Endometrium (tissue), 2 donors: ENCODE results near the gene NEURL2.
"Not testable (repeated sequence)": the region's sequence is repeated elsewhere in the genome, so short reads cannot be mapped to it uniquely, and the experiment has no call there.

Experiments
- FAIRE-seq: peaks from 2 replicates; lab custom pipeline; 2012; peaks lifted over from hg19 to GRCh38; lab: Jason Lieb, UNC
- donor health status: control.
- donor health status: control.

The NEURL2 gene

DNA sequence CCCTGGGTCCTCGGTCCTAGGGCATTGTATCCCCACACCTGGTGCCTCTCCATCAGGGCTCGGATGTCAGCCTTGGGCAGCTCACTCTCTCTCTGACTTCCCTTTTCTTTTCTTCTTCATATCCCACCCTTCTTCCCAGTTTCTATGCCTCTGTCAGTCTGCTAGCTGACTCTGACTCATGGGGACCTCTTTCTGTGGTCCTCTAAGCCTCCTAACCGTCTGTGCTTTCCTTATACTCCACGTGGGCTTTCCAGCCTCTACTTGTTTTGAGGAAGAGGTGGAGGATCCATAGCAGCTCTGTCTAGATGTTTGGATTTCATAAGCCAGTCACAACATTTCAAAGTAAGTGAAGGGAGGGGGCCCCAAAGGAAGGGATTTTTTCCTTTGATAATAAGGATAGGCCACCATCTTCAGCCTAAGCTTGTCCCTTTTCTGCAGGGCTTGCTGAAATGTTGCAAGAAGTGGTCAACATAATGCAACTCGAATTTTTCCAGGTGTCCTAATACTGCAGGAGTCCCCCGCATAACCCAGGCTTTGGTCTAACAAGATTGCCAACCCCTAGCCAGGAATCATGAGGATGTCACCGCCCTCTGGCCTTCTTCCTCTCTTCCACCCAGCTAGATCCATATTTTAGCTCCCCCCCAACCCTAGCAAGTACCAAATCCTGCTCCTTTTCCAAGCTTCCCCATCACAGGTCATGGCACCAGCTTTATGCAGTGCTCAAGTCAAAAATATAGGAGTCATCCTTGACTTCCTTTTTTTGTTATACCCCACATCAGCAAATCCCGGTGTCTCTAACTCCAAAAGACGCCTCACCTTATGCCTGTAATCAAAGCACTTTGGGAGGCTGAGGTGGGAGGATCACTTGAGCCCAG is 29.7 kb upstream of the NEURL2 start:
- no peak for FAIRE-seq

DNA sequence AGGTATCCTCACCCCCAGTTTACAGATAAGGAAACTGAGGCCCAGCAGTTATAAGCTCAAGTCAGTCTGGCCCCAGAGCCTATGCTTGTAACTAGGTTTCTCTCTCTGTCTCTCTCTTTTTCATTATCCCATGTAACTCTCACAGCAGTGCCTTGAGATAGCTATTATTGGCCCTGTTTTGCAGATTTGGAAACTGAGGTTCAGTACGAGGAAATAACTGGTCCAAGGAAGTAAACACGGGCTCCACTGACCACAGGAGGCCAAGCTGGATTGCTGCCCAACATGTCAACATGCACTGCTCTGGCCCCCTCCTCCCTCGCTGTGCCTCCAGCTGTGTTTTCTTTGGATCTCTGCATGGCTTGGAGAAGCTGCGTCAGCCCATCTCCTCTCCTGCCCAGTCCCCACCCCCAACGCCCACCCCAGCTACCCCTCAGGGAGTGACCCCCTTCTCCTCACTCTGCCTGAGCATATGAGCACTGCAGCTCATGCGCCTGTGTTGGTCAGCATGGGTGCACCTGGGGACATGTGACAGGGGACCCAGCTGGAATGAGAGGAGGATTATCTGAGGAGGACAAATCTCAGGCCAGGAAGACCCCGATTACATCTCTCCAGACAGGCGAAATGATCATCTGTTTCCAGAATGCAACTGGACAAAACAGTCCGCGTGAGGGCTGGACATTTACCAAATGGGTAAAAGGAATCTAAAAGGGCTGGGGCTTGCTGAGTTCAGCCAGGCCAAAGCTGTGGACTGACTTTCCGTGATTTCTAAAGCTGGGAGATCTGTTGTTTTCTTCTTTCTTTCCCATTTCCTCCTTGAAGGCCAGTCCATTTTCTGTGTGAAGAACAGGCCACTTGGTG is 28.8 kb upstream of the NEURL2 start:
- FAIRE-seq: no peak

DNA sequence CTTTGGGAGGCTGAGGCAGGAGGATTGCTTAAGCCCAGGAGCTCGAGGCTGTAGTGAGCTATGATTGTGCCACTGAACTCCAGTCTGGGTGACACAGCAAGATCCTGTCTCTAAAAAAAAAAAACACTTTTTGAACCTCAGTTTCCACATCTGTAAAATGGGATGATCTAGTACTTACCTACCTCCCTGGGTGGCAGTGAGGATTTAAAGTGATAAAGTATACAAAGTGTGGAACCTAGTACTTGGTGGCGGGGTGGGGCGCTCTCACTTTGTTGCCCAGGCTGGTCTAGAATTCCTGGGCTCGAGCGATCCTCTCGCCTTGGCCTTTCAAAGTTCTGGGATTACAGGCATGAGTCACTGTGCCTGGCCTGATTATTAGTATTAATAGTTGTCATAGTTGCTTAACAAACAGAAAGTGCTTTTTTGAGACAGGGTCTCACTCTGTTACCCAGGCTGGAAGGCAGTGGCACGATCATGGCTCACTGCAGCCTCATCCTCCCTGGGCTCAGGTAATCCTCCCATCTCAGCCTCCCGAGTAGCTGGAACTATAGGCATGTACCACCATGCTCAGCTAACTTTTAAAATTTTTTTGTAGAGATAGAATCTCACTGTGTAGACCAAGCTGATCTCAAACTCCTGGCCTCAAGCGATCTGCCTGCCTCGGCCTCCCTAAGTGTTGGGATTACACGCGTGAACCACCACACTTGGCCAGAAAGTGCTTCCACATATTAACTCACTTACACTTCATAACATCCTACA is 27.9 kb upstream of the NEURL2 start:
- no peak for FAIRE-seq

DNA sequence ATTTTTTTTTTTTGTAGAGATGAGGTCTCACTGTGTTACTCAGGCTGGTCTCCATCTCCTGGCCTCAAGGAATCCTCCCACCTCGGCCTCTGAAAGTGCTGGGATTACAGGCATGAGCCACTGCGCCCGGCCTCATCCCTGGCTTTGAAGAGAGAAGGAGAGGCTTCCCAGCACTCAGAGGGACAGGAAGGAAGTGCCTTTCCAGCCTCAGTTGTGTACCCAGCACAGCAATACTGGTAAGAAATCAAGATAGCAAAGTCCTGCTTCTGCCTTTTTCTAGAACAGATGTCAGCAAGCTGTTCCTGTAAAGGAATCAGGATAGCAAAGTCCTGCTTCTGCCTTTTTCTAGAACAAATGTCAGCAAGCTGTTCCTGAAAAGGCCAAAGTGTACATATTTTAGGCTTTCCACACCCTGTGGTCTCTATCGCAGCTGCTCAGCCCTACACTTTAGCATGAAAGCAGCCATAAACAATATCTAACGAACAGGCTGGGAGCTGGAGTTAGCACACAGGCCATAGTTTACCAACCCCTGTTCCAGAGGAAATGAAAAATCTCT is 27.3 kb upstream of the NEURL2 start:
- FAIRE-seq: no peak

DNA sequence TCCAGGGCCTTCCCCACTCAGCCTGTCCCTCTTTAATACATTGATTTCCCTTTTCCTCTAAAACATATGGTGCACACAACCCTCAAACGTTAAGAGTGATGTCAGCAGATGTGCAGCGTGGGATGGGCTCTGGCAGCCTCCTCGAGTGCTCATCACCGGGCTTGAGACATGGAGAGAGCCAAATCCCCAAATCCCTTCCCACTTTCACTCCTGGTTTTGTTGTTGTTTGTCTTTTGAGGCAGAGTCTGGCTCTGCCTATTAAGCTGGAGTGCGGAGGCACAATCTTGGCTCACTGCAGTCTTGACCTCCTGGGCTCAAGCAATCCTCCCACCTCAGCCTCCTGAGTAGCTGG is 26.8 kb upstream of the NEURL2 start:
- FAIRE-seq: no peak

DNA sequence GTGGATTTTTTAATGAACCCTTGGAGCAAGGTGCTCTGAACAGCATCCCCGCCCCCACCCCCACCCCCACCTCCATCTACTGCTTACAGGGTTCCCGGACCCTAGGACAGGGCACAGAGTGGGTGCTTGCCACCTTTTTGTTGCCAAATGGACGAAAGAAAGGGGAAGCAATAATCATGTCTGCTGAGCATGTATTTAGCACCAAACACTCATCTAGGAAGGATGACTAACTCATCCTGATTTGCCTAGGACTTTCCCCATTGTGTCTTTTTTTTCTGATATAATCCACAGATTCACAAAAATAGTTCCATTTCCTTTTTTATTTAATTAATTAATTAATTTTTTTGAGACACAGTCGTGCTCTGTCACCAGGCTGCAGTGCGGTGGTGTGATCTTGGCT is 22.1 kb upstream of the NEURL2 start:
- no peak for FAIRE-seq

DNA sequence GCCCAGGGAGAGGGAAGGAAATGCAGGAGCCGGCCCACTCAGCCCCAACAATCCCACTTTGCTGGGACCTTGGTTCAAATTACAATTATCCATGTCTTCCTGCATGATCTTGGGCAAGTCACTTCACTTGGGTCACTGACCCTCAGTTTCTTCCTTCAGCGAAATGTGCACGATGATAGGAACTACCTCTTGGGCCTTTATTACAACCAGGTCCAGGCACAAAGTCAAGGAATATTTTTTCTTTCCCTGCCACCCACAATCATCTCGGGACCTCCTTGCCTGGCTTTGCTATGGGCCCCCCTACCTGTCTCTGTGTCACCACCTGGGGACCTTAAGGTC is 21.3 kb upstream of the NEURL2 start:
- no peak for FAIRE-seq

DNA sequence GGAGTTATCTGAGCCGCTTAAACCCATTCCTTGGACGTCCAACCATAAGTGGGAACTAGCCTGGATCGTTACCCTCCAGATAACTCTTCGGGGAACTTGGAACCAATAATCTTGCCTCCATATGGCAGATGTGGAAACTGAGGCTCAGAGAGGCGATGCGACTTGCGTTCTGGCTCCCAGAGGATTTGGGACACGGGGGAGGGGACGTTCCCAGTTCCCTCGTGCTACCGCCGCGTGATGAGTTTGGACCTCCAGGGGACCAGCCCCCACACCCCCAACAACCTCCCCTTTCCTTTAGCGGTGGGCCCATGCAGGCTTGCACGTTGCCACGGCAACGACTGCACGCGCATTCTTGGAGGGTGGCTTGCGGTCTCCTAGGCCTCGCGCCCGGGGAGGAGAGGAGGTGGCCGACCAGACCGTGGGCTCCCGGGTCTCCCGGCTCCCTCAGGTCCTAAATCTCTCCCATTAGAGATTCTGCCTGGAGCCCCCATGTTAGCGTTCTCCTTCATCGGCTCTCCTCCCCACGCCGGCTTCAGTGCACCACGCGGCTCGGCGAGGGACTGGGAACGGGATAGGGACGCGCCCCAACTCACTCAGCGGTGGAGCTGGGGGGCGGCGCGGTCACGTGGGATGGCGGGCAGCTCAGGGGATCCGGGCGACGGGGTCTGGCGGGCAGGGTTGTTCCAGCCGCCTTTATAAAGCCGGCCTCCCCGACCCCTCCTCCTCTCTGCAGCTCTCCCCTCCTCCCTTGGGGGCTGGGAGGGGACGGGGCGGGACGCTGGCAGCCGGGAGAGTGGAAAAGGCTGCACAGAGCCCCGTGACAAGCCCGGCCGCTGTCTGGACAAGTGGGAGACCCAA is 20.7 kb upstream of the NEURL2 start, which contains the start of gene PLTP:
PLTP (minus strand) TSS at position 670 of the 858 bp plus-strand sequence. CDS start 703 bp downstream, outside the sequence.
- FAIRE-seq: no peak

DNA sequence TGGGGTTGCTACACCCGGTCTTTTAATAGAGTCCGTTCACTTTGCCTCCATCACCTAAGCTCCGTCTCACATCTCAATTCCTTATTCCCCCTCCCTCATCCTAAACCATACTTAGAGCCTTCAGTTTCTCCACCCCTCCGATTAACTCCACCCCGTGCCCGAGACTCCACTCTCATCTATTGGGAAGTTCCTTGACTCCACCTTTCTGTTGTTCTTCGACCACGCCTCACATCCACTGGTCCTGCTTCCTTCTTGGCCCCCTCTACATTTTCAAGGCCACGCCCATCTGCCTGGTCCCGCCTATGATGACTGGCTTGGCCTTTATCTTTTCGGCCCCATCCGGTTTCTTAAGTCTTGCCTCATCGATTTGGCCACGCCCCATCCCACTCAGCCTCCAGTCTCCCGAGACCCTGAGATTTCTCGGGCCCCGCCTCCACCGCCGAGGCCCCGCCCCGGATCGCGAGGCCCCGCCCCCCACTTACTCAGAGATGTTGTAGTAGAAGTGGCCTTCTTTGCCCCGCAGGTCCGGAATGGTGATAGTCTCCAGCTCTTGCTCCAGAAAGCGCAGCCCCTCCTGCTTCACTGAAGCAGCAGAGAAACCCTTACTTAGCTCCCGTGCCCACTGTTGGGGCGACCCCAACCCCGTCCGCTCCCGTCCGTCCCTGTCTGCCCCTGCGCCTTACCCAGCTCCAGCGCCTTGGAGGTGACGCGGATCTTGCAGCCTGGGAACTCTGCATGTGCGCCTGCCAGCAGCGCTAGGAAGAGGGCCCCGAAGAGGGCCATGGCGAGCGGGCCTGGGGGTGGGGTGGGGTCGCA is 19.9 kb upstream of the NEURL2 start:
- FAIRE-seq: peak; percentile 72

DNA sequence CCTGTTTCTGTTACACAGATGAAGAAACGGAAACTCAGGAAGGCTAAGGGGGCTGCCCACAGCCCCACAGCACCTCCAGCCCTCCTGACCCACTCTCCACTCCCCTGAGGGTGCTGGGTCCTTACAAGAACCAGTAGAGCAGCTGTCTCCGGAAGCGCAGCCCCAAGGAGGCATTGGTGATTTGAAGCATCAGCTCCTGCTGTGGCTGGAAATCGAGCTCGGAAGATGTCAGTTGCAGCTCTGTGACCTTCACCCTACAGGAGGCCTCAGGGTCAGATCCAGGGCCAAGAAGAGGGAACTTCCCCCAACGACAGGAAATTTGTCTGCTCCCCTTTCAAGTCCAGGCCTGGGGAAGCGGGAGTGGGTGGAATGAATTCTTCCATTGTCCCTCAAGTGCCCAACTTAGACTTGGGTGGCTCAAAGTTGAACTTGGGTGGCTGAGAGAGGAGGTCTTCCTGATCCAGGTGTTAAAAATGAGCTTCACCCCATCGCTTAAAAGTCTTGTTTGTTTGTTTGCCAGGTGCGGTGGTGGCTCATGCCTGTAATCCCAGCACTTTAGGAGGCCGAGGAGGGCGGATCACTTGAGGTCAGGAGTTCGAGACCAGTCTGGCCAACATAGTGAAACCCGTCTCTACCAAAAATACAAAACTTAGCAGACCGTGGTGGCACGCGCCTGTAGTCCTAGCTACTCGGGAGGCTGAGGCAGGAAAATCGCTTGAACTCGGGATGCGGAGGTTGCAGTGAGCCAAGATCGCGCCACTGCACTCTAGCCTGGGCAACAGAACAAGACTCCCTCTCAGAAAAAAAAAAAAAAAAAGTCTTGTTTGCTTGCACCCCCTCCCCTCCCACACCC is 19.0 kb upstream of the NEURL2 start:
- FAIRE-seq: no peak

DNA sequence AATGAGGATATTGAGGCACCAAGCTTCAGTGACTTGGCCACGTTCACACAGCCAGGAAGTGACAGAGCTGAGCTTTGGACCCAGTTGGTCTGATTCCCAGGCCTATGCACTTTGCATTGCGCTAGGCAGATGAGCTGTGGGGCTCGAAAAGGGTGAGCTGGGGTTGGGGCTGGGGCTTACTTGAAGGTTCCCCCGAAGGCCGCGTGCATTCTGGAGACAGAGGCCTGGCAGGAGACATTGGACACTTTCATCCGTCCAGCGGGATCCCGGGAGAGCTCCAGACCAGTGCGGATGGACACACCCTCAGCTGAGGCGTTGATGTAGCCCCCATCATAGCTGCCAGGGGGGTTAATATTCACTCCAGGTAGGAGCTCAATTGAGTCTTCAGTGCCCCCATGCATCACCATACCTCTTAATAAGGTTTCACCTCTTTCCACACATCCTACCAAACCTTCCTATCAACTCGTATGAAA is 18.4 kb upstream of the NEURL2 start:
- FAIRE-seq: no peak

DNA sequence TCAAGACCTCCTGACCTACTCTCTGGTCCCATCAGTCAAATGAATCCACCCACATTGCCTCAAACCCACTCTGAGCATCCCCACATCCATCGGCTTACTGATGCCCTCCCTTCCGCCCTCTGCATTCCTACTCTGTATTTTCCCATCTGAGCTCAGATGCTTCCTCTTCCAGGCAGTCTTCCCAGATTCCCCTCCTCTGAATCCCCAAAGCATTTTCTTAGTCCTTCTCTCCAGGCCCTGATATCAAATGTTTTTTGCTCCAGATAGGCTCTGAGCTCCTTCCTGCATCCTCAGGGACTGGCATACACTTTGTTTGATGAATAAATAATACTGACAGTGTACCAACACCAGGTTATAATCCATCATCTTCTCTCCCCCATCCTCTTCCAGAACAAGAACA is 17.1 kb upstream of the NEURL2 start:
- no peak for FAIRE-seq

DNA sequence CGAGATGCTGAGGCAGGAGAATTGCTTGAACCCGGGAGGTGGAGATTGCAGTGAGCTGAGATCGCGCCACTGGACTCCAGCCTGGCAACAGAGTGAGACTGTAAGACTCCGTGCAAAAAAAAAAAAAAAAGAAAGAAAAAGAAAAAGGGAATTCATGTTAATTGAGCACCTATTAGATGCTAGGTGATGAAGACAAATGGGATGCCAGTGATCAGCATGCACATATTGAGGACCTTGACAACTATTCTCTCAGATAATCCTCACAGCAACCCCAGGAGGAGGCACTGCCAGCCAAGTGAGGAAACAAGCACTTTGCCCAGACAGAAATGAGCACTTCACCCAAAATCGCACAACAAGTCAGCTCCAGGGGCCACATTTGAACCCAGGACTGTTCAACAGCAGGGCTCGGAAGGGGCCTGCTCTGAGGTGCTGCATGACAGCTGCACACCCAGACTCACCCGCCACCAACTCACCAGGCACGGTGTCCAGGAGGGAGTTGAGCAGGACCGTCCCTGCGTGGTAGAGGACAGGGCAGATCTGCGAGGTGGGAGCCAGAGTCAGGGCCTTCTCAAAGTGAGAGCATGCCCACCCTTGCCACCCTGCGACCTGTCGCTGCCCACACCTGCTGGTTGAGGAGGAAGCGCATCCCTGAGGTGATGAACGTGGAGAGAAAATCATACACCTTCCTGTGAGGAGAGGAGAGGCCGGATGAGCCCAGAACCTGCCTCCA is 16.4 kb upstream of the NEURL2 start:
- FAIRE-seq: no peak

DNA sequence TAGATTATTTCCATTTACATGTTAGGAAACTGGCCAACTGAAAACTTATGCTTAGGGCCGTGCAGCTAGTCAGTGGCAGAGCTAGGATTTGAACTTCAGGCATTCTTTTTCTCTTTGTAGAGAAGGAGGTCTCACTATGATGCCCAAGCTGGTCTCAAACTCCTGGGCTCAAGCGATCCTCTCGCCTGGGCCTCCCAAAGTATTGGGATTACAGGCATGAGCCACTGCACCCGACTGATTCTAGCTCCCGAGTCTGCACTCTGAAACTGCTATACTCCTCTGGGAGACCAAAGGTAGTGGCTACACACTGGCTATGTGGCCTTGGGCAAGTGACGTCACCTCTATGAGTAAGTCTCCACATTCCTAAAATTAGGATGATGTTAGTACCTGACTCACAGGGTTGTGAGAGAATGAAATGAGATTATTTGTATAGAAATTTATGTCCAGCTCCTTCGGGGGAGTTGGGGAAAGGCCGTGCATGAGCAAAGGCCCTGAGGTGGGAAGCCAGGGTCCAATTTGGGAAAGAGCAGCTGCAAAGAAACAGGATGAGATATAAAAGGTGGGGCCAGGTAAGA is 14.6 kb upstream of the NEURL2 start:
- FAIRE-seq: no peak

DNA sequence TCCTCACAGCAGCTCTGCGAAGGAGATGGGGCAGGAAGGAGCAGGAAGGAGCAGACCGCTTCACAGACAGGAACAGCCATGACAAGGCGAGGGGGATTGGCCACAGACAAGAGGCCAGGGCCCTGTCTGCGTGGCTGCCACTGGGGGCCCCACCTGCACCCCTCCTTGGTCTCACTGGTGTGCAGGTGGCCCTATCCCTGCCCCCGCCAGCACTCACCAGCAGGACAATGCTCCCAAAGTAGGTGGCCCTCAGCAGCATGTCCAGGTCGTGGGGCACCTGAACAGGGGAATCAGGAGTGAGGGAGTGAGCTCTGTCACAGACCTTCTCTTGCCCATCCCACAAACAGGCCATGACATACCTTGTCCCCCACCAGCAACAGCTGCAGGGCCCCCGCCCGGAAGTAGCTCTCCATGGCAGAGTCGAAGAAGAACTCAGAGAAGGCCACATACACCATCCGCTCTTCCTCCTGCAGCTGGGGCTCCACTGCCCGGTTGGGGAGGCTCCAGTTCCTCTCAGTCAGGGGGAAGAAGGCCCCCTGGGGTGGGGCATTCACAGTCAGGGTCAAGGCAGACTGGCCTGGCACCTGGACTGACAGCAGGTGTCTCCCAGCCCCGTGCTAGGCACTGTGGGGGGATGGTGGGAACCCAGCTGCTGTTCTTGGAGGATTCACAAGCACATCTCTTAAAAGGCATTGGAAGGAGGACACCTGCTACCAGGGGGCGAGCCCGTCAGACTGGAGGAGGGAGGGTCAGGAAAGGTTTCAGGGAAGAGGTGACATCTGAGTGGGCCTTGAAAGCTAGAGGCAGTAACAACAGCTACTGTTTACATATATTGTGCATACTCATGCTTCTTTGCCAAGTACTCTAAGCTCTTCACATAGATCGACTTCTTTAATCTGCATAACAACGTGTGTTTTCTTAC is 13.8 kb upstream of the NEURL2 start:
- FAIRE-seq: no peak

DNA sequence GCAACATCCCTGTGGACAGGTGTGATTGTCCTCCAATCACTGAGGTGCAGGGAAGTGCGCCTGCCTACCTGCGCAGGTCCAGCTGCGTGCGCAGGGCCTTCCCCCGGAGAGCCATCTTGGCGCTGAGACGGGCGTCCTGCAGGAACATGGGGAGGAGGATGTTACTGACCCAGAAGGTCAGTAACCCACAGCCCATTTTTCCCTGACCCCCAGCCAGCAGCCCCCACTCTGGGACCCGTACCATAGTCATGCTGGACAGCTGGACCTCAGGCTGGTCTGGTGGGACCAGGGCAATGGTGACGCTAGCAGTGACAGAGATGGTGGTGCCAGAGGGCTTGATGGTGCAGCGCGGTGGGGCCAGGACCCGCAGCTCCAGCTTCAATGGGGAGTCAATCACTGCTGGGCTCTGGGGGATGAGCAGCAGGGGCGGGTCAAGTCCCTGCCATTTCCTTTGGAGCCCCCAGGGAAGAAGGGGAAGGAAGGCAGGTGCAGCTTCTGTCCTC is 11.2 kb upstream of the NEURL2 start:
- FAIRE-seq: no peak

DNA sequence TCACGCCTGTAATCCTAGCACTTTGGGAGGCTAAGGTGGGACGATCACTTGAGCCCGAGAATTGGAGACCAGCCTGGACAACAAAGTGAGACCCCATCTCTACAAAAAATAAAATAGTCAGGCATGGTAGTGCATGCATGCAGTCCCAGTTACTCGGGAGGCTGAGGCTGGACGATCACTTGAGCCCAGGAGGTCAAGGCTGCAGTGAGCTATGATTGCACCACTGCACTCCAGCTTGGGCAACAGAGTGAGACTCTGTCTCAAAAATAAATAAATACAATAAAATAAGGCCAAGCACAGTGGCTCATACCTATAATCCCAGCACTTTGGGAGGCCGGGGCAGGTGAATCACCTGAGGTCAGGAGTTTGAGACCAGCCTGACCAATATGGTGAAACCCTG is 10.3 kb upstream of the NEURL2 start:
- not testable (repeated sequence) for FAIRE-seq
